DOHH2 (cell line): ENCODE results near the gene GRID1.

Experiments
- CTCF ChIP-seq: fragments of 200-600 bp; sonication (generic); IDR thresholded peaks from one replicate; pipeline ENCODE4 v1.5.1; 2014; ENCODE audit warnings: antibody characterized with exemption, mild to moderate bottlenecking, low read depth, low read length; ENCODE audit not compliant: poor library complexity, severe bottlenecking
- EZH2phosphoT487 ChIP-seq: fragments of 200-600 bp; sonication (generic); IDR thresholded peaks from 2 replicates; pipeline ENCODE4 v1.6.1; 2017; ENCODE audit warnings: borderline replicate concordance, mild to moderate bottlenecking, antibody characterized with exemption, low read length, moderate library complexity, mixed read lengths

GRCh38 chr10:86366902-86367151 lies 232 bp upstream of the GRID1 start:
- TF ChIP-seq CTCF (no peak), EZH2phosphoT487 (no peak)
